Measurements from ENCODE around the gene TNFRSF13B.
"Not testable (repeated sequence)": the region's sequence is repeated elsewhere in the genome, so short reads cannot be mapped to it uniquely, and the experiment has no call there.

Gene TNFRSF13B

DNA sequence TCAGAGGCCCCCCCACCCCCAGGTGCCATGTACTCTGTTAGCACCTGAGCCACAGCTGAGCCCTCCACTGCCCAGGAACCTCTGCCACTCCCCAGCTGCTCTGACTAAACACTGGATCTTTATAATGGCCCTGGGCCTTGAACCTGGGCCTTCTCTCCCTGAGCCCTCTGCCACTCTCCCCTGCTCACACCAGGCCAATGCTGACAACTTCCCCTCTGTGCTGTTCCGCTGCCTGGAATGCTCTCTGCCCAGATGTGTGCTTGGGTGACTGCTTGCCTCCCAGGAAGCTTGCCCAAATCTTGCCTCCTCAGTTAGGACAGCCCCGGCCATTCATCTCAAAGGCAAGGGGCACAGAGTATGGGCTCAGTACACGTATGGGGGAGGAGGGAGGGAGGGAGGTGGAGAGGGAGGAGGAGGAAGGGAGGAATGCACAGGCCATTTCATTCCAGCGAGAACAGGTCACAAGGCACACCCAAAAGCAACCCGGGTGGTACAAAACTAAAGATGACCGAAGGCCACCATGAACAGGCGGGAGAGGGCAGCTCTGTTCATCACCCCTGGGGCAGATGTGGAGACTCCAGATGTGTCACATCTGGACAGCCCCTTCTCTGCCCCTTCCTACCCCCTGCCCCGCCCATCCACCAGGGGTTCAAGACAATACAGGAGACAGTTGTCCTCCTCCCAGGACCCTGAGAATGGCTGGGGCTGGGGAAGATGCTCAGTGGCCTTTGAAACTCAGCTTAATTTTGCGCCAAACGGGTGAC, 15.3 kb upstream of the TNFRSF13B start:
- no peaks in the 10 kb centered on the region for H3K9me3 Mint-ChIP-seq
- H3K27ac Mint-ChIP-seq, result no peak overlapping the region
- H3K4me1 Mint-ChIP-seq, result peaks cover 10% of the 10 kb centered on the region
- no peak overlapping the region for H3K4me3 Mint-ChIP-seq
- no peaks in the 10 kb centered on the region for H3K36me3 Mint-ChIP-seq (ENCODE audit: low read depth)
- peaks cover 7% of the 10 kb centered on the region for H3K27me3 Mint-ChIP-seq (ENCODE audit: low read depth)
- TF ChIP-seq CTCF (IDR thresholded peaks at IDR 0.05; ENCODE audit: unreplicated experiment in 3 of 3), result no peak

DNA sequence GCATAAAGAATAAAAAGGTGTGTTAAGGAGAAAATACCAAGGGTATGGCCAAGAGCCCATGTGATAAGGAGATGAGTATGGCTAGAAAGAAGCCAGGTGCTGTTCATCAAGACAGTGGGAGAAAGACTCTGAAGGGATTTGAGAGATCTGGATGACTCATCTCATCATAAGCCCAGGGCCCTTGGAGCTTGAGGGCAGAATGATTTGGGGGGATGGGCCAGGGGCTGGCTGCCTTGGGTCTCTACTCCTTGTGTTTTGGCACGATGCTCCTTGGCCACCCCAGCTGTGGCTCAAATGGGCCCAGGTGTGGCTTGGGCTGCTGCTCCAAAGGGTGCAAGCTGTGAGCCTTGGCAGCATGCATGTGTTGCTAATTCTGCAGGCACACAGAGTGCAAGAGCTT, 14.5 kb upstream of the TNFRSF13B start:
- H3K9me3 Mint-ChIP-seq, result no peaks in the 10 kb centered on the region
- H3K36me3 Mint-ChIP-seq (ENCODE audit: low read depth), result no peaks in the 10 kb centered on the region
- H3K4me1 Mint-ChIP-seq, result peaks cover 10% of the 10 kb centered on the region
- peaks cover 7% of the 10 kb centered on the region for H3K27me3 Mint-ChIP-seq (ENCODE audit: low read depth)
- no peak overlapping the region for H3K27ac Mint-ChIP-seq
- TF ChIP-seq CTCF (IDR thresholded peaks at IDR 0.05; ENCODE audit: unreplicated experiment in 3 of 3), result no peak
- no peak overlapping the region for H3K4me3 Mint-ChIP-seq

DNA sequence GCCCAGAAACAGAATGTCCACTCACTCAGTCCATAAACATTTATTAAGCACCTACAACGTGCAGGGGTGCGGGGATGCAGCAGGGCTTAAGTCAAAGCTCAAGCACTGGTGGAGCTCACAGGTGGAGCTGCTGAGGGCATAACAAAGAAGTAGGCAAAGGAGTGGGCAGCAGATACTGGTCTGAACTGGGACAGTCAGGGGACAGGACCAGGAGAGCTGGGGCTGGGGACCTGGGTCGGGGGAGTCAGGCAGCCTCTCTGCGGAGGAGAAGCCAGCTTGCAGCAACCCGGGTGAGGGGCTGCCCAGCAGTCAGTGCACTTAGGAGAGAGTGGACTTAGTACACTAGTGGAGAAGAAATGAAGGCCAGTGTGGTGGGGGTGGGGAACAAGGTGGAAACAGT, 10.0 kb upstream of the TNFRSF13B start:
- Mint-ChIP-seq H3K4me3 (no peak overlapping the region), H3K9me3 (no peaks in the 10 kb centered on the region), H3K36me3 (ENCODE audit: low read depth) (no peaks in the 10 kb centered on the region), H3K27me3 (ENCODE audit: low read depth) (peaks cover 7% of the 10 kb centered on the region), H3K27ac (no peak overlapping the region), H3K4me1 (no peaks in the 10 kb centered on the region)
- no peak for TF ChIP-seq CTCF (IDR thresholded peaks at IDR 0.05; ENCODE audit: unreplicated experiment in 3 of 3)

- Mint-ChIP-seq H3K27ac (no peak overlapping the region), H3K4me1 (no peaks in the 10 kb centered on the region), H3K36me3 (ENCODE audit: low read depth) (no peaks in the 10 kb centered on the region), H3K27me3 (ENCODE audit: low read depth) (peaks cover 7% of the 10 kb centered on the region), H3K4me3 (no peak overlapping the region), H3K9me3 (no peaks in the 10 kb centered on the region)
- TF ChIP-seq CTCF (IDR thresholded peaks at IDR 0.05; ENCODE audit: unreplicated experiment in 3 of 3), result no peak
These were observed 9.2 kb upstream of the TNFRSF13B start for GRCh38 chr17:16980813-16981731.

- no peak for TF ChIP-seq CTCF (IDR thresholded peaks at IDR 0.05; ENCODE audit: unreplicated experiment in 3 of 3)
These were observed 8.1 kb upstream of the TNFRSF13B start for GRCh38 chr17:16980061-16980460.

GRCh38 chr17:16979237-16979823, 7.4 kb upstream of the TNFRSF13B start:
- not testable (repeated sequence) for H3K9me3 Mint-ChIP-seq; H3K4me3 Mint-ChIP-seq; H3K27ac Mint-ChIP-seq; H3K27me3 Mint-ChIP-seq (ENCODE audit: low read depth); H3K36me3 Mint-ChIP-seq (ENCODE audit: low read depth); H3K4me1 Mint-ChIP-seq

More at GRCh38 chr17:16980061-16980460, 8.1 kb upstream of the TNFRSF13B start:
- H3K27me3 Mint-ChIP-seq (ENCODE audit: low read depth), result peaks cover 3% of the 10 kb centered on the region
- H3K4me1 Mint-ChIP-seq, result peaks cover 9% of the 10 kb centered on the region
- H3K4me3 Mint-ChIP-seq, result no peak overlapping the region
- no peaks in the 10 kb centered on the region for H3K9me3 Mint-ChIP-seq
- no peak overlapping the region for H3K27ac Mint-ChIP-seq
- no peaks in the 10 kb centered on the region for H3K36me3 Mint-ChIP-seq (ENCODE audit: low read depth)
